BLaER1 (cell line): Measurements from ENCODE around the gene ARHGAP26.

Experiments used
- H3K27ac ChIP-seq: shearing (Covaris generic); formaldehyde crosslinking; 2 replicates; pipeline ENCODE4 v1.8.1; 2022
- H3K27me3 ChIP-seq: shearing (Covaris generic); formaldehyde crosslinking; 2 replicates; pipeline ENCODE4 v1.8.1; 2022
- H3K36me3 ChIP-seq: shearing (Covaris generic); formaldehyde crosslinking; 2 replicates; pipeline ENCODE4 v1.8.1; 2022
- H3K4me1 ChIP-seq: shearing (Covaris generic); formaldehyde crosslinking; 2 replicates; pipeline ENCODE4 v1.8.1; 2022
- H3K4me2 ChIP-seq: shearing (Covaris generic); formaldehyde crosslinking; 2 replicates; pipeline ENCODE4 v1.8.1; 2022
- H3K4me3 ChIP-seq: shearing (Covaris generic); formaldehyde crosslinking; 2 replicates; pipeline ENCODE4 v1.8.1; 2022
- H3K9ac ChIP-seq: shearing (Covaris generic); formaldehyde crosslinking; 2 replicates; pipeline ENCODE4 v1.8.1; 2022
- H3K9me3 ChIP-seq: shearing (Covaris generic); formaldehyde crosslinking; 2 replicates; pipeline ENCODE4 v1.8.1; 2022
- H4K20me1 ChIP-seq: shearing (Covaris generic); formaldehyde crosslinking; 2 replicates; pipeline ENCODE4 v1.8.1; 2022
- Cebpa-rat ChIP-seq: shearing (Covaris generic); IDR thresholded peaks from 2 replicates; pipeline ENCODE4 v1.8.1; 2022

The ARHGAP26 gene

DNA sequence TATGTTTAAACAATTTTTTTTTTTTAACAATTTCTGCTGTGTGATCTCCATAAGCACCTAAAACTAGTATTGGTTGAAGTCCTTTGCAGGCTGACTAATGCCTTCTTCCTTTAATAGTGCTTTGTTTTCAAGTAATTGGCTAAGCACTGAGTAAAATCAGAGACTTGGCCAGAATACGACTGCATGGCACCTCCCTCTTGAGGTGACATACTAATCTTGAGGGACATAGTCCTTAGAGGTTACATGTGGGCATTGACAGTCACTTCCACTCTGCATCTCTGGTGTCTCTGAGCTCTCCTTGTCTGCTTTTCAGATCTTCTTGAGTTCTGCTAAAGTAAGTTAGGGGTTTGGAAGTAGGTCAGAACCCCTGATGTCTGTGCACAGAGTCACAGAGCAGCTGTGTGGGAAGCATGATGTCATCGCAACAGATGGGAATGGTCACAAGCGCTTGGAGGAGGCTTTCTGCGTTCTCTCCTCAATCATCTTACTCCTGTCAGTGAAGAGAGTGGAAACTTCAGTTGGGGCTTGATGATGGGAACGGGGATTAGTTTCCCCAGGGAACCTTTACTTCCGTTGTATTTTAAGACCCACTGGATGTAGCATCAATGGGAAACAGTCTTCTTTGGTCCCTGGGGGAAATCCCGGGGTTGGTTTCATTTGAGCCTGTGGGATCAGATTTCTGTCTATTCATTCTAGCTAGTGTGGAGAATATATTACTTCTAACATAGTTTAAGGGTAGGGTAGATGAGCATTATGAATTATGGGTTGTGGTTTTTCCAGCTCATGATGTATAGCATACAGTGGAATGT is 136.9 kb downstream of the ARHGAP26 start:
- Histone ChIP-seq H3K27ac (no peak overlapping the region), H3K36me3 (peaks cover 45% of the 10 kb centered on the region), H3K4me1 (peaks cover 20% of the 10 kb centered on the region), H3K9ac (no peak overlapping the region; the same call in 1 of the 2 replicates), H3K4me3 (no peak overlapping the region), H3K27me3 (no peaks in the 10 kb centered on the region), H3K4me2 (peak overlapping the region; percentile 68), H3K9me3 (no peaks in the 10 kb centered on the region), H4K20me1 (no peaks in the 10 kb centered on the region)
- TF ChIP-seq Cebpa-rat = no peak

DNA sequence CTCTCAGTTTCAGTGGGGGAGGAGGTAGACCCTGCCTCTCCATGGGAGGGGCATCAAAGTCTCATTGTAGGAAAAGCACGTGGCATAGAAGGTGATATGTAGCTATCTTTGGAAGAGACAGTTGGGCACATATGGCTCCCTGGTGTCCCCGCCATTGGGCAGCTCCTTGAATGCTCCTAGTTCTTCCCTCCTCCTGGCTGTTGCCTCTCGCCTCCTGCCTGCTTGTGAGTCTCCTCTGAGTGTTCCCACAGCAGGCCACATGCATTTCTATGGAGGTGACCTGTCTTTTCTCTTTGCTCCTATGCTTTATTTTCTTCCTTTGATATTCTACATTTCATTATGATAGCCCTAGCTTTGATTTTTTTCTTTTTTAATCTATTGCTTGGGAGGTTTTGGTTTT is 138.5 kb downstream of the ARHGAP26 start:
- H3K4me3 ChIP-seq = no peak overlapping the region
- H3K9ac ChIP-seq = no peak overlapping the region
- H3K36me3 ChIP-seq = peaks cover 30% of the 10 kb centered on the region
- H4K20me1 ChIP-seq = no peaks in the 10 kb centered on the region
- H3K4me1 ChIP-seq = peaks cover 20% of the 10 kb centered on the region
- H3K9me3 ChIP-seq = no peaks in the 10 kb centered on the region
- H3K4me2 ChIP-seq = no peak overlapping the region
- H3K27me3 ChIP-seq = no peaks in the 10 kb centered on the region
- no peak overlapping the region; the same call in 1 of the 2 replicates for H3K27ac ChIP-seq
- TF ChIP-seq Cebpa-rat = no peak

DNA sequence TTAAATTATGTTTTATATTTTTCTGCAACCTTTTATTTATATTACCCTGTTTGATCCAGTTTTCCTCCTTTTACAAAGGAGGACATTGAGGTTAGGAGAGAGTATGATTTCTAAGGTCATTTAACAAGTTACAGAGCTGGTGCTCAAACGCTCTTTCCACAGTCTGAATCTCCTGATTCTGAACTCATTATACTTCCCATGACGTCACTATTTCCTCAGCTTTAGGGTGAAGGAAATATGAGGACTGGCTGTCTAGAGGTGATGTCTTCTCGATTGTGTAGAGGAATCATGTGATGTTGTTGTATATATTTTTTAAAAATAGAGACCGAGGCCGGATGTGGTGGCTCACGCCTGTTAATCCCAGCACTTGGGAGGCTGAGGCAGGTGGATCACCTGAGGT is 140.0 kb downstream of the ARHGAP26 start:
- Histone ChIP-seq H3K4me2 (no peak overlapping the region), H3K4me1 (peaks cover 20% of the 10 kb centered on the region), H3K9me3 (no peaks in the 10 kb centered on the region), H3K4me3 (no peak overlapping the region), H3K36me3 (peaks cover 18% of the 10 kb centered on the region), H3K27ac (no peak overlapping the region), H3K27me3 (no peaks in the 10 kb centered on the region), H3K9ac (no peak overlapping the region), H4K20me1 (no peaks in the 10 kb centered on the region)
- TF ChIP-seq Cebpa-rat = no peak

DNA sequence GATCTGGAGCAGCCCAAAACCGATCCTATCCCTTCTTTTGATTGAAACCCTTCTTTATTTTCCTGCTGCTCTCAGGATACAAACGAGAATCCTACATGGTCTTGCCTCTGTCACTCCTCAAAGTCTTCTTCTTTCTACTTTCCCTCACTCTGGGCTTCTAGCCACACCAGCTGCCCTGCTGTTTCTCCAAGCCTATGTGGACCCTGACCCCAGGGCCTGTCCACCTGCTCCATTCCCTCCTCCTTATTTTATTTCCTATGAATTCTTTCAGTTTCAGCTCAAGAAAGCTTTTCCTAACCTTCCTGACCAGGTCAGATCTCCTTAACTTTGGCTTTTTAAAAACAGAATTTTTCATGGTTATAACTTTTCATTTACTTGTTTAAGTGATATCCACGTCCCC is 141.0 kb downstream of the ARHGAP26 start:
- Histone ChIP-seq H3K4me3 (no peak overlapping the region), H3K27ac (no peak overlapping the region), H4K20me1 (no peaks in the 10 kb centered on the region), H3K27me3 (no peaks in the 10 kb centered on the region), H3K4me1 (peaks cover 28% of the 10 kb centered on the region), H3K9ac (no peak overlapping the region), H3K9me3 (no peaks in the 10 kb centered on the region), H3K4me2 (no peak overlapping the region), H3K36me3 (peaks cover 18% of the 10 kb centered on the region)
- no peak for TF ChIP-seq Cebpa-rat

DNA sequence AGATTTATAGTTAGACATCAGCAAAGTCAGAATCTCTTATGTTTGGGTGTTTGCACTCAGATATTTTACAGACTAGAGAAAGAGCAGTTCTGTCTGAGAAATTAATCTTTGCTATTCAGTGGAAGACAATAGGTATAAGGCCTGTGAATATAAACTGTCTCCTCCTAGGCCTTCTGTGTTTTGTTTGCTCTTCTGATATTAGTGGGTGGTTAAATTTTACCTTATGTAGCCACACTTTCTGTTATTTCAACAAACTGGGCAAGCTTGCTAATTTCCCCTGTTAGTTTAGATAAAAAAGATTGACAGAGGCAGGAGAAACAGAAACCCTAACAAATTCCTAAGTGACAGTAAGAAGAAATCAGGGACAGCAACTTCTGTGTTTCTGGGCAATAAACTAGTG is 141.6 kb downstream of the ARHGAP26 start:
- H4K20me1 ChIP-seq = no peaks in the 10 kb centered on the region
- TF ChIP-seq Cebpa-rat = no peak
- H3K4me3 ChIP-seq = no peak overlapping the region
- no peak overlapping the region for H3K27ac ChIP-seq
- peaks cover 23% of the 10 kb centered on the region for H3K4me1 ChIP-seq
- peaks cover 18% of the 10 kb centered on the region for H3K36me3 ChIP-seq
- no peak overlapping the region for H3K4me2 ChIP-seq
- H3K27me3 ChIP-seq = no peaks in the 10 kb centered on the region
- no peaks in the 10 kb centered on the region for H3K9me3 ChIP-seq
- no peak overlapping the region for H3K9ac ChIP-seq

DNA sequence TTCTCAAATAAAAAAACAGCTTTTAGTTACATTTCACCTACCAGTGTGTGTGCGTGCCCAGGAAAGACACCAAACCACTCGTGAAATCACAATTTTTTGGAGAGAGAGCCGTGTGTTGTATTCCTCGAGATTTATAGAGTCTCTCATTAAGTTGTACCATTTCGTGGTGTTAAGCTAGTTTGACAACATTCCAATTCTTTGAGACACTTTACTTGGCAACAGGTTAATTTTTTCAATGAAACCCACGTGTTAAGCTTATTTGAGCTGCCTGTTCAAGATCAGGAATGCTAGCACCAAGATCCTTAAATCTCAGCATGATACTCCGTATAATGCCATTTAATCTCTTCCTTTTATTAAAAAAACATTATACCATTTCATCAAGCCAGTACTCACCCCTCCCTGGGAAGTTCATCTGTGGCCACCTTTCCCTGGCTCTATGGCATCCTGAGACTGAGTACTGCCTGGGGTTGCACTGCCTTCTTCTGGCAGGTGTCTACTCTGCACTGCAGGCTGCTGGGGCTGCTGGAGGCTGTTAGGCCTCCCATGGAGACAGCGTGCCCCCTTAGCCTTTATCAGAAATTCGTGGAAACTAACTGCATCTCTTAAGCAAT is 143.7 kb downstream of the ARHGAP26 start:
- H3K4me1 ChIP-seq = peaks cover 10% of the 10 kb centered on the region; the same call in 1 of the 2 replicates
- H4K20me1 ChIP-seq = no peaks in the 10 kb centered on the region
- H3K27me3 ChIP-seq = no peaks in the 10 kb centered on the region
- no peak overlapping the region for H3K27ac ChIP-seq
- no peaks in the 10 kb centered on the region for H3K9me3 ChIP-seq
- TF ChIP-seq Cebpa-rat = no peak
- H3K9ac ChIP-seq = no peak overlapping the region
- H3K4me2 ChIP-seq = no peak overlapping the region
- peaks cover 18% of the 10 kb centered on the region for H3K36me3 ChIP-seq
- no peak overlapping the region for H3K4me3 ChIP-seq

DNA sequence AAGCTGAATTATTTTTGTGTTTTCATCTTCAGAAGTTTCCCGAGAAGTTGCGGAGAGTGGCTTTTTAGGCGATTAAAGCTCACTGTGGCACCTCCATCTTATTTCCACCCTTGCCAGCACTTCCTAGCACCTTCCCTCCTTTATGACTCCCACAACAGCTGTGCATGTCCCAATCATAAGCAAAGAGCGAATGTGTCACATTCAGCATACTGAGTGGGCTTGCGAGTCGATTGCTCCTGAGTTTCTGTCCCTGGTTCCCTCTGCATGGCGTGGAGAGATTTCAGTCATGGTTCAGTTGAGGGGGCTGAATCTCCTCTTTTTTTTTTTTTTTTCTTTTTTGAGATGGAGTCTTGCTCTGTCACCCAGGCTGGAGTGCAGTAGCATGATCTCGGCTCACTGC is 144.9 kb downstream of the ARHGAP26 start:
- no peaks in the 10 kb centered on the region for H3K27me3 ChIP-seq
- TF ChIP-seq Cebpa-rat = no peak
- H3K27ac ChIP-seq = no peak overlapping the region
- H3K4me2 ChIP-seq = no peak overlapping the region
- H3K9ac ChIP-seq = no peak overlapping the region
- peaks cover 10% of the 10 kb centered on the region; the same call in 1 of the 2 replicates for H3K4me1 ChIP-seq
- no peak overlapping the region for H3K4me3 ChIP-seq
- H3K9me3 ChIP-seq = no peaks in the 10 kb centered on the region
- peaks cover 18% of the 10 kb centered on the region for H3K36me3 ChIP-seq
- no peaks in the 10 kb centered on the region for H4K20me1 ChIP-seq

DNA sequence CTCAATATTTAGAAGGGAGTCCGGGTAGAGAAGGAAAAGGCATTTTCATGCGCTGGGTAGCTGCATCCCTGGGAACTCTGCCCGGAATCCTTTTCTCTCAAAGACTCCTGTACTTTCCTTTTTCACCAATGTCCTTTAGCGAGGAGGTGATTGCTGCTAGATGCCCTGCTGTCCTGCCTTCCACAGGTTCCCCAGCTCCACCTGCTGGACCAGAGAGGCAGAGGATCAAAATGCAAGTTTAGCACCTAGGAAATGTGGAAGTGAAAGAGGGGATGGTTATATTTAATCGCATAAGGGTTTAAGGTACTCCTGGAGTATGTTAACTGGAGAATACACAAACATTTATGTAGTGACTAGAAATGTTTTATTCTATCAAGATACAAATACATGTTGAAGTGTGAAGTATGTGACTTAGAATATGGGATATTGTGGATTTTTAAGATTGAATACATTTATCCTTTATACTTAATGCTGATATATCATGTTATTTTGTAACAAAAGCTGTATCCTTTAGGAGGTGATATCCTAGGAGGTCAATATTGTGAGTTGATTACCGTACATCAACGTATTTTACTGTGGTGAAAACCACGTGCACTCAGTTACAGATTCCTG is 145.7 kb downstream of the ARHGAP26 start:
- peaks cover 10% of the 10 kb centered on the region; the same call in 1 of the 2 replicates for H3K4me1 ChIP-seq
- no peaks in the 10 kb centered on the region for H4K20me1 ChIP-seq
- no peak overlapping the region for H3K27ac ChIP-seq
- peaks cover 11% of the 10 kb centered on the region for H3K36me3 ChIP-seq
- TF ChIP-seq Cebpa-rat = no peak
- H3K9ac ChIP-seq = no peak overlapping the region
- no peaks in the 10 kb centered on the region for H3K9me3 ChIP-seq
- H3K4me3 ChIP-seq = no peak overlapping the region
- no peak overlapping the region for H3K4me2 ChIP-seq
- no peaks in the 10 kb centered on the region for H3K27me3 ChIP-seq

DNA sequence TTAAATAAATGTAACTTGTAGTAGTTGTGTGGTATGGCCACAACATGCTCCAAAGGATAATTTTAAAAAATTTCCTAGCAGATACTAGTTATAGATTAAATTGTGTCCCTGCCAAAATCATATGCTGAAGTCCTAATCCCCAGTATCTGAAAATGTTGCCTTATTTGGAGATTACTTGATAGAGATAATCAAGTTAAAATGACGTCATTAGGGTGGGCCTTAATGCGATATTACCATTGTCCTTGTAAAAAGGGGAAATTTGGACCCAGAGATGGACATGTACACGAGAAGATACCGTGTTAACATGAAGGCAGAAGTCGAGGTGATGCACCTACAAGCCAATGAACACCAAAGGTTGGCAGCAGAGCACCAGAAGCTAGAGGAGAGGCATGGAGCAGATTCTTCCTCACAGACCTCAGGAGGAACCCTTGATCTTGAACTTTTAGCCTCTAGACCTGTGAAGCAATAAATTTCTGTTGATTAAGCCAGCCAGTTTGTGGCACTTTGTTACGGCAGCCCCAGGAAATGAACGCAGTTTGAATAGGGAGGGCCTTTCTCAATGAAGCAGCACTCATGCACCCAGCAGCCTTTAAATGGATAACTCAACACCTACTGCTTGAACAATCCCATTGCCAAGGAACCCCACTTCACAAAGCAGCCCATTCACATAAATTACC is 148.9 kb downstream of the ARHGAP26 start:
- Histone ChIP-seq H3K27me3 (no peaks in the 10 kb centered on the region), H3K4me2 (no peak overlapping the region), H3K9me3 (no peaks in the 10 kb centered on the region), H4K20me1 (no peaks in the 10 kb centered on the region), H3K9ac (no peak overlapping the region), H3K4me3 (no peak overlapping the region), H3K4me1 (peaks cover 17% of the 10 kb centered on the region; the same call in 1 of the 2 replicates), H3K27ac (no peak overlapping the region), H3K36me3 (no peaks in the 10 kb centered on the region)
- no peak for TF ChIP-seq Cebpa-rat
